OCI-LY1 (cell line): Measurements from ENCODE around the gene SLK.

ENCODE experiments used
- H2AFZ ChIP-seq: fragments of 200-600 bp; sonication (generic), shearing (Covaris generic); 2 replicates; pipeline ENCODE4 v1.6.0; 2014; ENCODE audit warnings: antibody characterized with exemption, mild to moderate bottlenecking, low read length
- H3F3A ChIP-seq: fragments of 200-600 bp; sonication (generic), shearing (Covaris generic); 2 replicates; pipeline ENCODE4 v1.6.0; 2014; ENCODE audit warnings: mild to moderate bottlenecking, antibody characterized with exemption, low read length, moderate library complexity; ENCODE audit not compliant: insufficient read depth
- H3K27ac ChIP-seq: fragments of 200-600 bp; sonication (generic); 2 replicates; pipeline ENCODE4 v1.5.1; 2014; ENCODE audit warnings: low read length, mixed run types, mild to moderate bottlenecking, low read depth; ENCODE audit not compliant: poor library complexity, severe bottlenecking
- H3K27me3 ChIP-seq: fragments of 200-600 bp; sonication (generic); 2 replicates; pipeline ENCODE4 v1.6.0; 2014; ENCODE audit warnings: antibody characterized with exemption, mild to moderate bottlenecking, low read length, moderate library complexity; ENCODE audit not compliant: insufficient read depth
- H3K36me3 ChIP-seq: fragments of 200-600 bp; sonication (generic); 2 replicates; pipeline ENCODE4 v1.6.1; 2014; ENCODE audit warnings: mild to moderate bottlenecking, antibody characterized with exemption, low read length, moderate library complexity, mixed read lengths; ENCODE audit not compliant: insufficient read depth
- H3K4me1 ChIP-seq: fragments of 200-600 bp; sonication (generic); 2 replicates; pipeline ENCODE4 v1.5.1; 2014; ENCODE audit warnings: mild to moderate bottlenecking, low read length, moderate library complexity; ENCODE audit not compliant: insufficient read depth, severe bottlenecking
- H3K4me2 ChIP-seq: fragments of 200-600 bp; sonication (generic), shearing (Covaris generic); 2 replicates; pipeline ENCODE4 v1.6.1; 2014; ENCODE audit warnings: low read length
- H3K4me3 ChIP-seq: fragments of 200-600 bp; sonication (generic); 2 replicates; pipeline ENCODE4 v1.5.1; 2014; ENCODE audit warnings: low read length, low read depth, mild to moderate bottlenecking, mixed read lengths; ENCODE audit not compliant: poor library complexity, severe bottlenecking
- H3K79me2 ChIP-seq: fragments of 200-600 bp; shearing (Covaris generic); 2 replicates; pipeline ENCODE4 v1.6.1; 2016; ENCODE audit warnings: mixed run types, low read length, mixed read lengths; ENCODE audit not compliant: insufficient read depth
- H3K9ac ChIP-seq: fragments of 200-600 bp; sonication (generic), shearing (Covaris generic); 2 replicates; pipeline ENCODE4 v1.6.1; 2014; ENCODE audit warnings: mild to moderate bottlenecking, low read length, mixed read lengths
- H3K9me2 ChIP-seq: fragments of 200-600 bp; sonication (generic), shearing (Covaris generic); 2 replicates; pipeline ENCODE4 v1.6.1; 2014; ENCODE audit warnings: low read depth, mild to moderate bottlenecking, low read length, mixed read lengths
- H3K9me3 ChIP-seq: fragments of 200-600 bp; shearing (Covaris generic); 2 replicates; pipeline ENCODE4 v1.6.1; 2014; ENCODE audit warnings: low read length, mixed read lengths
- H4K20me1 ChIP-seq: fragments of 200-600 bp; sonication (generic), shearing (Covaris generic); 2 replicates; pipeline ENCODE4 v1.6.0; 2016; ENCODE audit warnings: mild to moderate bottlenecking, low read length; ENCODE audit not compliant: insufficient read depth
- CTCF ChIP-seq: fragments of 200-600 bp; sonication (generic), shearing (Covaris generic); IDR thresholded peaks from 2 replicates; pipeline ENCODE4 v1.5.1; 2017; ENCODE audit warnings: mild to moderate bottlenecking, antibody characterized with exemption, low read length, moderate library complexity, mixed read lengths
- EZH2 ChIP-seq: fragments of 200-600 bp; sonication (generic), shearing (Covaris generic); IDR thresholded peaks from 2 replicates; pipeline ENCODE4 v1.8.0; 2017; ENCODE audit warnings: borderline replicate concordance, mixed run types, mild to moderate bottlenecking, antibody characterized with exemption, low read length, moderate library complexity, mixed read lengths

Gene SLK

GRCh38 chr10:104059364-104059763 is 92.4 kb downstream of the SLK start:
- Histone ChIP-seq H3K79me2 (no peaks in the 10 kb centered on the region), H3K4me3 (no peak overlapping the region), H3K4me2 (no peak overlapping the region), H3K4me1 (no peaks in the 10 kb centered on the region), H3F3A (no peaks in the 10 kb centered on the region), H2AFZ (no peak overlapping the region), H3K27ac (no peak overlapping the region), H3K27me3 (no peaks in the 10 kb centered on the region), H3K36me3 (no peaks in the 10 kb centered on the region), H3K9ac (no peak overlapping the region), H3K9me3 (no peaks in the 10 kb centered on the region), H4K20me1 (no peaks in the 10 kb centered on the region), H3K9me2 (no peaks in the 10 kb centered on the region)
- TF ChIP-seq CTCF, result no peak
- TF ChIP-seq EZH2, result no peak

- Histone ChIP-seq H3K27ac (no peak overlapping the region), H3K4me1 (no peaks in the 10 kb centered on the region), H4K20me1 (no peaks in the 10 kb centered on the region), H3K4me3 (no peak overlapping the region), H3K36me3 (no peaks in the 10 kb centered on the region), H3F3A (no peaks in the 10 kb centered on the region), H3K9me3 (no peaks in the 10 kb centered on the region), H3K27me3 (no peaks in the 10 kb centered on the region), H2AFZ (no peak overlapping the region), H3K9ac (no peak overlapping the region), H3K9me2 (no peaks in the 10 kb centered on the region), H3K4me2 (no peak overlapping the region), H3K79me2 (no peaks in the 10 kb centered on the region)
- TF ChIP-seq CTCF (no peak), EZH2 (no peak)
These were observed 94.3 kb downstream of the SLK start for GRCh38 chr10:104061196-104061595.

- no peaks in the 10 kb centered on the region for H3F3A ChIP-seq
- H3K27ac ChIP-seq, result no peak overlapping the region
- no peaks in the 10 kb centered on the region for H3K36me3 ChIP-seq
- no peak overlapping the region for H2AFZ ChIP-seq
- TF ChIP-seq CTCF, result no peak
- TF ChIP-seq EZH2, result no peak
- H3K9me2 ChIP-seq, result no peaks in the 10 kb centered on the region
- H3K79me2 ChIP-seq, result no peaks in the 10 kb centered on the region
- no peaks in the 10 kb centered on the region for H3K9me3 ChIP-seq
- no peaks in the 10 kb centered on the region for H4K20me1 ChIP-seq
- H3K27me3 ChIP-seq, result no peaks in the 10 kb centered on the region
- H3K4me3 ChIP-seq, result no peak overlapping the region
- H3K9ac ChIP-seq, result no peak overlapping the region
- H3K4me2 ChIP-seq, result no peak overlapping the region
- H3K4me1 ChIP-seq, result no peaks in the 10 kb centered on the region
These were observed 98.8 kb downstream of the SLK start for GRCh38 chr10:104065748-104066147.
